Sigmoid colon (tissue), 4 donors: ENCODE data around the gene CYBRD1.

Experiments used
- EP300 ChIP-seq, 4 donors: sonication (generic); formaldehyde crosslinking; IDR thresholded peaks; one replicate each; pipeline ENCODE4 v1.6.1; 2017; ENCODE audit warnings: antibody characterized with exemption in 4 of 4
- POLR2A ChIP-seq, 2 donors: fragments of 450-650 bp; IDR thresholded peaks; one replicate each; pipeline ENCODE4 v1.6.1; 2016; ENCODE audit warnings: antibody characterized with exemption in 2 of 2, mild to moderate bottlenecking in 2 of 2, moderate library complexity in 2 of 2
- POLR2AphosphoS5 ChIP-seq, 4 donors: sonication (generic); formaldehyde crosslinking; IDR thresholded peaks; one replicate each; pipeline ENCODE4 v1.6.1; 2017; ENCODE audit warnings: antibody characterized with exemption in 4 of 4
- TF ChIP-seq, protein P1 (sequence below), 4 experiments: fragments of 450-650 bp in 3 of 4; fragments of 200-600 bp in 1 of 4; IDR thresholded peaks; one replicate each; pipeline ENCODE4 v1.5.1; 2016 to 2019; ENCODE audit warnings: antibody characterized with exemption in 4 of 4, mild to moderate bottlenecking in 3 of 4, moderate library complexity in 2 of 4

DNA sequence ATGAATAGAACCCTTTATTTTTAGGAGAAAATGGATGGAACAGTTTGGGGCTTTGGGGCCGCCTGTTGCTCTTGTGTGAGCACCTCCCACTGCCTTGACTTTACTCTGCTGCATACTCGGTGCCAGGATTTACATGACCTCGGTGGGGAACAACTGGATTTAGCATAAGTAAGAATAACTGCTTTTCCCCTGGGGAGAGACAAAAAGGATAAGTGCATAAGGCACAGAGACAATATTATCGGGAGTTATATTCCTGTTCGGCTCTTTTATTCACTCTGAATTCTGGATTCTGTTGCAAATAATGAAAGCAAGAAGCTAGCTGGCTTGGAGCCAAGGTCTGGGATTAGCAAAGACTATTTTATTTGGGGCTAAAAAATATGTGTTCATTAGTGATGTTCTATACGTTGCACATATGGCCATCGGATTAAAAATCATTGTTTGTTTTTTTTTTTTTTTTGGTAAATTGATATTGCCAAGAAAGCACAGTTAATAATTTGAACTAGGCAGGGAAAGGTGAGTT lies 69.8 kb downstream of the CYBRD1 start:
- TF ChIP-seq, protein P1, sequence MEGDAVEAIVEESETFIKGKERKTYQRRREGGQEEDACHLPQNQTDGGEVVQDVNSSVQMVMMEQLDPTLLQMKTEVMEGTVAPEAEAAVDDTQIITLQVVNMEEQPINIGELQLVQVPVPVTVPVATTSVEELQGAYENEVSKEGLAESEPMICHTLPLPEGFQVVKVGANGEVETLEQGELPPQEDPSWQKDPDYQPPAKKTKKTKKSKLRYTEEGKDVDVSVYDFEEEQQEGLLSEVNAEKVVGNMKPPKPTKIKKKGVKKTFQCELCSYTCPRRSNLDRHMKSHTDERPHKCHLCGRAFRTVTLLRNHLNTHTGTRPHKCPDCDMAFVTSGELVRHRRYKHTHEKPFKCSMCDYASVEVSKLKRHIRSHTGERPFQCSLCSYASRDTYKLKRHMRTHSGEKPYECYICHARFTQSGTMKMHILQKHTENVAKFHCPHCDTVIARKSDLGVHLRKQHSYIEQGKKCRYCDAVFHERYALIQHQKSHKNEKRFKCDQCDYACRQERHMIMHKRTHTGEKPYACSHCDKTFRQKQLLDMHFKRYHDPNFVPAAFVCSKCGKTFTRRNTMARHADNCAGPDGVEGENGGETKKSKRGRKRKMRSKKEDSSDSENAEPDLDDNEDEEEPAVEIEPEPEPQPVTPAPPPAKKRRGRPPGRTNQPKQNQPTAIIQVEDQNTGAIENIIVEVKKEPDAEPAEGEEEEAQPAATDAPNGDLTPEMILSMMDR (IDR thresholded peaks at IDR 0.05): no peak
- TF ChIP-seq EP300 (IDR thresholded peaks at IDR 0.05) (no peak), POLR2AphosphoS5 (IDR thresholded peaks at IDR 0.05) (no peak), POLR2A (IDR thresholded peaks at IDR 0.05) (no peak)
